K562 (cell line): ENCODE measurements around the gene LONP1. TPM values are rescaled to one million over a fixed set of nuclear protein-coding genes. Genes with fewer than 3 reads are reported as not detected.

Experiments
- ASH1L ChIP-seq: fragments of 450-650 bp; IDR thresholded peaks from 2 replicates; pipeline ENCODE4 v1.6.1; 2018; ENCODE audit warnings: borderline replicate concordance, mild to moderate bottlenecking, low read depth; ENCODE audit not compliant: partially characterized antibody
- BRF1 ChIP-seq: IDR thresholded peaks from 3 replicates; pipeline ENCODE4 v1.6.1; 2011; ENCODE audit warnings: borderline replicate concordance, mild to moderate bottlenecking; ENCODE audit not compliant: insufficient read length; ENCODE audit errors: extremely low read depth
- ELF2 ChIP-seq: fragments of 250-450 bp; sonication (Bioruptor Pico); IDR thresholded peaks from 2 replicates; pipeline ENCODE4 v1.5.0; 2021; ENCODE audit warnings: mild to moderate bottlenecking
- ETV1 ChIP-seq: fragments of 450-650 bp; conservative IDR thresholded peaks from 2 replicates; pipeline ENCODE4 v1.6.1; 2016; ENCODE audit warnings: missing genetic modification characterization, control low read depth, low read depth, missing compliant biosample characterization
- ETV5 ChIP-seq: sonication (generic); formaldehyde crosslinking; IDR thresholded peaks from 2 replicates; pipeline ENCODE4 v1.4.0; 2020; ENCODE audit warnings: low read depth, mild to moderate bottlenecking, missing genetic modification reagents
- EZH2 ChIP-seq: IDR thresholded peaks from 2 replicates; pipeline ENCODE4 v1.6.1; 2012; ENCODE audit warnings: low read depth, mild to moderate bottlenecking, inconsistent platforms, low read length, borderline replicate concordance
- KHSRP ChIP-seq: fragments of 450-650 bp; IDR thresholded peaks from 2 replicates; pipeline ENCODE4 v1.6.1; 2017
- KLF16 ChIP-seq: IDR thresholded peaks from 2 replicates; pipeline ENCODE4 v1.6.1; 2016; ENCODE audit warnings: antibody characterized with exemption
- NBN ChIP-seq: fragments of 450-650 bp; IDR thresholded peaks from 2 replicates; pipeline ENCODE4 v1.6.1; 2016; ENCODE audit warnings: low read depth, mild to moderate bottlenecking
- NR2C2 ChIP-seq, 2 experiments: fragments of 200-800 bp in 1 of 2; sonication (Bioruptor generic) in 1 of 2; sonication (generic) in 1 of 2; formaldehyde crosslinking in 1 of 2; IDR thresholded peaks; 2 replicates each; pipeline versions ENCODE4 v1.6.1 to v1.8.0; 2016 to 2022; ENCODE audit warnings: mild to moderate bottlenecking in 1 of 2, missing compliant biosample characterization in 1 of 2, missing genetic modification characterization in 1 of 2, missing genetic modification reagents in 1 of 2
- RBBP5 ChIP-seq: fragments of 200-600 bp; sonication (generic); IDR thresholded peaks from 2 replicates; pipeline ENCODE4 v1.6.1; 2012; ENCODE audit warnings: borderline replicate concordance, mild to moderate bottlenecking, low read length, control low read depth, inconsistent platforms; ENCODE audit not compliant: insufficient read depth, poor library complexity, severe bottlenecking
- RBM25 ChIP-seq: fragments of 200-400 bp; formaldehyde crosslinking; IDR thresholded peaks from 2 replicates; pipeline ENCODE4 v1.6.1; 2018; ENCODE audit warnings: low read length, low read depth, moderate library complexity; ENCODE audit not compliant: severe bottlenecking
- SIN3A ChIP-seq, 2 experiments: fragments of 150-350 bp in 1 of 2; IDR thresholded peaks; 2 replicates each; pipeline ENCODE4 v1.6.1; 2011 to 2016; ENCODE audit warnings: borderline replicate concordance in 2 of 2, low read depth in 2 of 2, low read length in 2 of 2, mild to moderate bottlenecking in 2 of 2, moderate library complexity in 2 of 2; ENCODE audit not compliant: control insufficient read depth in 1 of 2
- SMAD1 ChIP-seq: fragments of 150-350 bp; IDR thresholded peaks from 2 replicates; pipeline ENCODE4 v1.6.1; 2014; ENCODE audit warnings: low read length, low read depth; ENCODE audit not compliant: partially characterized antibody
- SNRNP70 ChIP-seq: fragments of 200-400 bp; formaldehyde crosslinking; optimal IDR thresholded peaks from 2 replicates; pipeline ENCODE3; 2017; ENCODE audit warnings: low read depth, low read length
- ZC3H8 ChIP-seq: fragments of 450-650 bp; IDR thresholded peaks from 2 replicates; pipeline ENCODE4 v1.6.1; 2017
- ZNF263 ChIP-seq: sonication (generic); formaldehyde crosslinking; IDR thresholded peaks from 2 replicates; pipeline ENCODE4 v1.8.0; 2022; ENCODE audit warnings: mild to moderate bottlenecking, missing genetic modification reagents, borderline replicate concordance
- polyA plus RNA-seq, 8 experiments: library from polyadenylated mRNA; depleted of rRNA in 4 of 8; stranded (reverse) in 5 of 8; unstranded in 3 of 8; fragments of >200 nt; fragmentation: Nextera tagmentation in 2 of 8; fragmentation: Illumina TruSeq in 1 of 8; extraction: Ambion mirVana in 2 of 8; extraction: Trizol in 1 of 8; gene quantifications; 2 replicates each; pipeline versions ENCODE4 v1.2.1 to v1.2.3, GENCODE V29; 2011 to 2014; ENCODE audit warnings: inconsistent platforms in 1 of 8, missing spikeins in 1 of 8
- total RNA-seq, 7 experiments: library from RNA; depleted of rRNA in 6 of 7; stranded (reverse); fragments of >200 nt in 6 of 7; fragmentation: Illumina TruSeq in 2 of 7; extraction: Trizol in 2 of 7; gene quantifications; 2 replicates each; pipeline versions ENCODE4 v1.2.1 to v1.2.3, GENCODE V29; 2011 to 2021; ENCODE audit warnings: low replicate concordance in 1 of 7
- TF ChIP-seq, protein P1 (sequence below): fragments of 450-650 bp; formaldehyde crosslinking; IDR thresholded peaks from 2 replicates; pipeline ENCODE4 v1.4.0; 2020; ENCODE audit warnings: mild to moderate bottlenecking, moderate library complexity
- TF ChIP-seq, protein P2 (sequence below): sonication (generic); formaldehyde crosslinking; IDR thresholded peaks from 2 replicates; pipeline ENCODE4 v1.8.1; 2023; ENCODE audit warnings: mild to moderate bottlenecking, missing genetic modification reagents
- TF ChIP-seq, protein P3 (sequence below): fragments of 450-650 bp; IDR thresholded peaks from 2 replicates; pipeline ENCODE4 v1.6.1; 2014; ENCODE audit warnings: low read depth, mild to moderate bottlenecking, moderate library complexity, borderline replicate concordance

Gene LONP1
- total and polyA plus RNA-seq, 9 of the 15 experiments (the other 6 are each of a cell fraction or from before 2014, with no cell fraction given) = 1.1 to 238 (median 84.5) TPM

DNA sequence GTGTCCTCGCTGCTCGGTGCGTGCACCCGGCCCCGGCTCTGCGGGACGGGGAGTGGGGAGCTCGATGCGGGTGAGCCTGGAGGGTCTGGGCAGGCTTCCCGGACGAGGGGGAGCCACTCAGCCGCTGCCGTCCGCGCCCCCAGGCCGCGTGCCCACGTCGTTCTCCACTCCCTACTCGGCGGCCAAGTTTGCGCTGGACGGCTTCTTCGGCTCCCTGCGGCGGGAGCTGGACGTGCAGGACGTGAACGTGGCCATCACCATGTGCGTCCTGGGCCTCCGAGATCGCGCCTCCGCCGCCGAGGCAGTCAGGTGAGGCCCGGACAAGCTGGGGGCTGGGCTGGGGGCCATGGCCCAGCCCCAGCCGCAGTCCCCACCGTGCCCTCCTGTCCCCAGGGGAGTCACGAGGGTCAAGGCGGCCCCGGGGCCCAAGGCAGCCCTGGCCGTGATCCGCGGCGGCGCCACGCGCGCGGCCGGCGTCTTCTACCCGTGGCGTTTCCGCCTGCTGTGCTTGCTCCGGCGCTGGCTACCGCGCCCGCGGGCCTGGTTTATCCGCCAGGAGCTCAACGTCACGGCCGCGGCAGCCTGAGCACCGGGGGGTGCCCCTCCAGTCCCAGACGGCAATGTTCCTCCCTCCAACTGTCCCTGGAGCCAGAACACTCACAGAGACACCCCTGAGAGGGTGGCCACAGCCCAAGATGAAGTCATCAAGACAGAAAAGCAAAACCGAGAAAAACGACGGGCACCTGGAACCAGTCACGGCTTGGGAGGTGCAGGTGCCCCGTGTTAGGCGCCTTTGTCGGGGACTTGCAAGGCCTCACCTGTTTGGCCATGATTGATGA lies 32.4 kb downstream of the LONP1 start (continued):
- TF ChIP-seq, protein P1, sequence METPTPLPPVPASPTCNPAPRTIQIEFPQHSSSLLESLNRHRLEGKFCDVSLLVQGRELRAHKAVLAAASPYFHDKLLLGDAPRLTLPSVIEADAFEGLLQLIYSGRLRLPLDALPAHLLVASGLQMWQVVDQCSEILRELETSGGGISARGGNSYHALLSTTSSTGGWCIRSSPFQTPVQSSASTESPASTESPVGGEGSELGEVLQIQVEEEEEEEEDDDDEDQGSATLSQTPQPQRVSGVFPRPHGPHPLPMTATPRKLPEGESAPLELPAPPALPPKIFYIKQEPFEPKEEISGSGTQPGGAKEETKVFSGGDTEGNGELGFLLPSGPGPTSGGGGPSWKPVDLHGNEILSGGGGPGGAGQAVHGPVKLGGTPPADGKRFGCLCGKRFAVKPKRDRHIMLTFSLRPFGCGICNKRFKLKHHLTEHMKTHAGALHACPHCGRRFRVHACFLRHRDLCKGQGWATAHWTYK (CRISPR knock-in tag) = no peak
- no peak for TF ChIP-seq EZH2
- TF ChIP-seq NBN = 0 out of 2 replicates have a peak, but pooled peaks have one; percentile 4
- TF ChIP-seq, protein P2, sequence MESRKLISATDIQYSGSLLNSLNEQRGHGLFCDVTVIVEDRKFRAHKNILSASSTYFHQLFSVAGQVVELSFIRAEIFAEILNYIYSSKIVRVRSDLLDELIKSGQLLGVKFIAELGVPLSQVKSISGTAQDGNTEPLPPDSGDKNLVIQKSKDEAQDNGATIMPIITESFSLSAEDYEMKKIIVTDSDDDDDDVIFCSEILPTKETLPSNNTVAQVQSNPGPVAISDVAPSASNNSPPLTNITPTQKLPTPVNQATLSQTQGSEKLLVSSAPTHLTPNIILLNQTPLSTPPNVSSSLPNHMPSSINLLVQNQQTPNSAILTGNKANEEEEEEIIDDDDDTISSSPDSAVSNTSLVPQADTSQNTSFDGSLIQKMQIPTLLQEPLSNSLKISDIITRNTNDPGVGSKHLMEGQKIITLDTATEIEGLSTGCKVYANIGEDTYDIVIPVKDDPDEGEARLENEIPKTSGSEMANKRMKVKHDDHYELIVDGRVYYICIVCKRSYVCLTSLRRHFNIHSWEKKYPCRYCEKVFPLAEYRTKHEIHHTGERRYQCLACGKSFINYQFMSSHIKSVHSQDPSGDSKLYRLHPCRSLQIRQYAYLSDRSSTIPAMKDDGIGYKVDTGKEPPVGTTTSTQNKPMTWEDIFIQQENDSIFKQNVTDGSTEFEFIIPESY (CRISPR knock-in tag) = peak; percentile 95
- TF ChIP-seq SIN3A (IDR thresholded peaks at IDR 0.05; ENCODE audit: borderline replicate concordance in 2 of 2, control insufficient read depth in 1 of 2, low read depth in 2 of 2, low read length in 2 of 2) = no peak
- no peak for TF ChIP-seq BRF1
- TF ChIP-seq, protein P3, sequence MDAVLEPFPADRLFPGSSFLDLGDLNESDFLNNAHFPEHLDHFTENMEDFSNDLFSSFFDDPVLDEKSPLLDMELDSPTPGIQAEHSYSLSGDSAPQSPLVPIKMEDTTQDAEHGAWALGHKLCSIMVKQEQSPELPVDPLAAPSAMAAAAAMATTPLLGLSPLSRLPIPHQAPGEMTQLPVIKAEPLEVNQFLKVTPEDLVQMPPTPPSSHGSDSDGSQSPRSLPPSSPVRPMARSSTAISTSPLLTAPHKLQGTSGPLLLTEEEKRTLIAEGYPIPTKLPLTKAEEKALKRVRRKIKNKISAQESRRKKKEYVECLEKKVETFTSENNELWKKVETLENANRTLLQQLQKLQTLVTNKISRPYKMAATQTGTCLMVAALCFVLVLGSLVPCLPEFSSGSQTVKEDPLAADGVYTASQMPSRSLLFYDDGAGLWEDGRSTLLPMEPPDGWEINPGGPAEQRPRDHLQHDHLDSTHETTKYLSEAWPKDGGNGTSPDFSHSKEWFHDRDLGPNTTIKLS = peak; percentile 32; the same call in 1 of the 2 replicates
- no peak for TF ChIP-seq SMAD1
- TF ChIP-seq ZNF263 = no peak
- no peak for TF ChIP-seq ETV1 (tag)
- no peak for TF ChIP-seq SNRNP70
- TF ChIP-seq RBM25 = peak; percentile 94
- 0 out of 2 replicates have a peak, but pooled peaks have one; percentile 54 for TF ChIP-seq NR2C2 (CRISPR knock-in tag; IDR thresholded peaks at IDR 0.05)
- no peak for TF ChIP-seq NR2C2 (tag; IDR thresholded peaks at IDR 0.05)
- no peak for TF ChIP-seq KLF16
- no peak for TF ChIP-seq RBBP5
- no peak for TF ChIP-seq KHSRP
- TF ChIP-seq ASH1L = no peak
- TF ChIP-seq ZC3H8 = no peak
- no peak for TF ChIP-seq ETV5 (CRISPR knock-in tag)
- no peak for TF ChIP-seq ELF2 (CRISPR knock-in tag)
